ENCODE data around the gene GTPBP6. TPM values are rescaled to one million over a fixed set of nuclear protein-coding genes. Genes with fewer than 3 reads are reported as not detected.
A peak's percentile ranks its signal among the peaks of the same experiment; 100 is the strongest.

The GTPBP6 gene
- total RNA-seq, 6 experiments from 2014 or later = 20.9 to 32.8 (median 23.2) TPM

DNA sequence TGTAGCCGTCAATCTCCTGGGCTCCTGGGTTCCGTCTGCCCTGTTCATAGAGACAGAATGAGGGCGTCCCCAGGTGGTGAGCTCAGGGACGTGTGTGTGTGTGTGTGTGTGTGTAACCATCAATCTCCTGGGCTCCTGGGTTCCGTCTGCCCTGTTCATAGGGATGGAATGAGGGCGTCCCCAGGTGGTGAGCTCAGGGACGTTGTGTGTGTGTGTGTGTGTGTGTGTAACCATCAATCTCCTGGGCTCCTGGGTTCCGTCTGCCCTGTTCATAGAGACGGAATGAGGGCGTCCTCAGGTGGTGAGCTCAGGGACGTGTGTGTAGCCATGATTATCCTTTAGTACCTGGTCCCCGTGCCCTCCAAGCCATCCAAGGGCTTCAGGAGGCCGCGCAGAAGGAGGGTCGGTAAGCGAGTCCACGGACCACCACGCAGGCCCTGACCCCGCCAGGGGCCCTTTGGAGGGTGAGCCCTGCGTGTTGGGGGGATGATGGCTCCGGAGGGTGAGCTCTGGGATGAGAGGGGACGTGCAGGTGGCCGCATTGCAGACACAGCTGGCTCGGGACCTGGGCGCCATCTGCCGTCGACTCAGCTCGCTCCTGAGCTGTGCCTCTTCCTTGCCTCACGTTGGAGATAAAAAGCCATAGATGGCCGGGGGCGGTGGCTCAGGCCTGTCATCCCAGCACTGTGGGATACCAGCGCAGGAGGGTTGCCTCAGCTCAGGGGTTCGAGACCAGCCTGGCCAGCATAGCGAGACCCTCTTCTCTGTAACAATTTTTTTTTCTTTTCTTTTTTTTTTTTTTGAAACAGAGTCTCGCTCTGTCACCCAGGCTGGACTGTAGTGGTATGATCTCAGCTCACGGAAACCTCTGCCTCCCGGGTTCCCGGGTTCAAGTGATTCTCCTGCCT is 5.4 kb upstream of the GTPBP6 start:
- ATAC-seq (peak; percentile 5 to 38 (median 21)), DNase-seq (peak; percentile 62 to 70 (median 65))
- WGBS (ENCODE audit: insufficient coverage, low coverage, low lambda C conversion rate, missing lambda C conversion rate) = 55% methylated on average over 14 of the region's 38 CpGs
- Histone ChIP-seq H3K9me3 (no peaks in the 10 kb centered on the region), H3K27ac (no peak overlapping the region), H3K36me3 (no peaks in the 10 kb centered on the region), H3K4me1 (peaks cover 0 to 11% (median 0%) of the 10 kb centered on the region in 4 donors), H3K27me3 (no peaks in the 10 kb centered on the region), H3K4me3 (no peak overlapping the region)
- TF ChIP-seq, protein P1, sequence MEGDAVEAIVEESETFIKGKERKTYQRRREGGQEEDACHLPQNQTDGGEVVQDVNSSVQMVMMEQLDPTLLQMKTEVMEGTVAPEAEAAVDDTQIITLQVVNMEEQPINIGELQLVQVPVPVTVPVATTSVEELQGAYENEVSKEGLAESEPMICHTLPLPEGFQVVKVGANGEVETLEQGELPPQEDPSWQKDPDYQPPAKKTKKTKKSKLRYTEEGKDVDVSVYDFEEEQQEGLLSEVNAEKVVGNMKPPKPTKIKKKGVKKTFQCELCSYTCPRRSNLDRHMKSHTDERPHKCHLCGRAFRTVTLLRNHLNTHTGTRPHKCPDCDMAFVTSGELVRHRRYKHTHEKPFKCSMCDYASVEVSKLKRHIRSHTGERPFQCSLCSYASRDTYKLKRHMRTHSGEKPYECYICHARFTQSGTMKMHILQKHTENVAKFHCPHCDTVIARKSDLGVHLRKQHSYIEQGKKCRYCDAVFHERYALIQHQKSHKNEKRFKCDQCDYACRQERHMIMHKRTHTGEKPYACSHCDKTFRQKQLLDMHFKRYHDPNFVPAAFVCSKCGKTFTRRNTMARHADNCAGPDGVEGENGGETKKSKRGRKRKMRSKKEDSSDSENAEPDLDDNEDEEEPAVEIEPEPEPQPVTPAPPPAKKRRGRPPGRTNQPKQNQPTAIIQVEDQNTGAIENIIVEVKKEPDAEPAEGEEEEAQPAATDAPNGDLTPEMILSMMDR (IDR thresholded peaks at IDR 0.05) = no peak
- TF ChIP-seq POLR2A (IDR thresholded peaks at IDR 0.05) = no peak
- intact Hi-C loops (cut with DNase I) = no loop called here

DNA sequence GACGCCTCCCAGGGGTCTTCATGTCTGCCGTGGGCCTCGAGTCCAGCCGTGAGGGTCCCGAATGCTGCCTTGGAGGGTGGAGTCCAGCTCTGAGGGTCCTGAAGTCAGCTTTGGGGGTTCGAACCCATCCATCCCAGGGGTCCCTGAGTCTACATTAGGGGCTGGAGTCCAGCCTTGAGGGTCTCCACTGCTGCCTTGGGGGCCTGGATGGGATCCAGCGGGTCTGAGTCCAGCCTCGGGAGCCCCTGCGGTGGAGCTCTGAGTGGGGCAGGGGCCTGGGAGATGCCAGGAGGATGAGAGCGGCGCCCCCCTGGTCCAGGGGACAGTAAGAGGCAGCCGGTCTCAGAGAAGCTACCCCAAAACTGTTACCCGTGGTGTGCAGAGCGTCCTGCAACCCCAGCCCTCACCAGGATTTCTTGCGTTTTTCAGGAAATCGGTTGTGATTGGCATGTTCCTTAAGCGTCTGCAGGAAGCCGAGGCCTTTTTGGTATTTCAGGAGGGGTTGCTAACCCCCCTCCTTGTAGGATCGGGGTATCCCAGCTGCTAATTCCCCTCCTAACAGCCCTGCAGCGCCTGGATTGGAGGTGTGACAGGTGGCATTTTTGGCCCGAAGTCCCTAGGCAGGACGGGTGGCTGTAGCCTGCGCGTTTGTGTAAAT is 1.7 kb upstream of the GTPBP6 start:
- Histone ChIP-seq H3K27me3 (no peaks in the 10 kb centered on the region), H3K9me3 (no peaks in the 10 kb centered on the region), H3K4me3 (peak overlapping the region; percentile 76 to 91 (median 91)), H3K36me3 (no peaks in the 10 kb centered on the region), H3K4me1 (peaks cover 0 to 11% (median 0%) of the 10 kb centered on the region in 4 donors), H3K27ac (peak overlapping the region; percentile 64 to 83 (median 65))
- no peak for ATAC-seq
- intact Hi-C loops (cut with DNase I) = no loop called here
- WGBS (ENCODE audit: insufficient coverage, low coverage, low lambda C conversion rate, missing lambda C conversion rate) = 3% methylated on average over 10 of the region's 24 CpGs
- DNase-seq = peak in 2 of 3 donors; percentile 56 to 63
- TF ChIP-seq, protein P1 (IDR thresholded peaks at IDR 0.05) = no peak
- no peak for TF ChIP-seq POLR2A (IDR thresholded peaks at IDR 0.05)

DNA sequence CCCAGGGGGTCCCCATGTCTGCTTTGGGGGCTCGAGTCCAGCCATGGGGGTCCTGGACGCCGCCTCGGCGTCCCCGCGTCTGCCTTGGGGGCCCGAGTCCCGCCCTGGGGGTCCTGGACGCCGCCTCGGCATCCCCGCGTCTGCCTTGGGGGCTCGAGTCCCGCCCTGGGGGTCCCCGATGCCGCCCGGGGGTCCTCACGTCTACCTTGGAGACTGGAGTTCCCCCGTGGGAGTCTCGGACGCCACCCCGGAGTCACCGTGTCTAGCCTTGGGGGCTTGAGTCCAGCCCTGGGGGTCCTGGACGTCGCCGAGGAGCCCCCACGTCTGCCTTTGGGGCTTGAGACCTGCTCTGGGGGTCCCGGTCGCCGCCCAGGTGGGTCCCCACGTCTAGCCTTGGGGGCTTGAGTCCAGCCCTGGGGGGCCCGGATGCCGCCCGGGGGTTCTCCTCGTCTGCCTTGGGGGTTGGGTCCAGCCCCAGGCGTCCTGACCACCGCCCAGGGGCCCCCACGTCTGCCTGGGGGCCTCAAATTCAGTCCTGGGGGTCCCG is 1.1 kb upstream of the GTPBP6 start:
- no CpG with 5 or more reads among the region's 41 CpGs for WGBS (ENCODE audit: insufficient coverage, low coverage, low lambda C conversion rate, missing lambda C conversion rate)
- no peaks in the 10 kb centered on the region for H3K9me3 ChIP-seq
- peak; percentile 48 to 77 (median 58) for DNase-seq
- peak overlapping the region; percentile 76 to 91 (median 91) for H3K4me3 ChIP-seq
- intact Hi-C loops (cut with DNase I) = no loop called here
- H3K27ac ChIP-seq = peak overlapping the region; percentile 64 to 83 (median 65)
- TF ChIP-seq POLR2A (IDR thresholded peaks at IDR 0.05) = no peak
- TF ChIP-seq, protein P1 (IDR thresholded peaks at IDR 0.05) = no peak
- H3K27me3 ChIP-seq = no peaks in the 10 kb centered on the region
- peaks cover 0 to 11% (median 0%) of the 10 kb centered on the region in 4 donors for H3K4me1 ChIP-seq
- ATAC-seq = no peak
- H3K36me3 ChIP-seq = peaks cover 0 to 6% (median 0%) of the 10 kb centered on the region in 4 donors

DNA sequence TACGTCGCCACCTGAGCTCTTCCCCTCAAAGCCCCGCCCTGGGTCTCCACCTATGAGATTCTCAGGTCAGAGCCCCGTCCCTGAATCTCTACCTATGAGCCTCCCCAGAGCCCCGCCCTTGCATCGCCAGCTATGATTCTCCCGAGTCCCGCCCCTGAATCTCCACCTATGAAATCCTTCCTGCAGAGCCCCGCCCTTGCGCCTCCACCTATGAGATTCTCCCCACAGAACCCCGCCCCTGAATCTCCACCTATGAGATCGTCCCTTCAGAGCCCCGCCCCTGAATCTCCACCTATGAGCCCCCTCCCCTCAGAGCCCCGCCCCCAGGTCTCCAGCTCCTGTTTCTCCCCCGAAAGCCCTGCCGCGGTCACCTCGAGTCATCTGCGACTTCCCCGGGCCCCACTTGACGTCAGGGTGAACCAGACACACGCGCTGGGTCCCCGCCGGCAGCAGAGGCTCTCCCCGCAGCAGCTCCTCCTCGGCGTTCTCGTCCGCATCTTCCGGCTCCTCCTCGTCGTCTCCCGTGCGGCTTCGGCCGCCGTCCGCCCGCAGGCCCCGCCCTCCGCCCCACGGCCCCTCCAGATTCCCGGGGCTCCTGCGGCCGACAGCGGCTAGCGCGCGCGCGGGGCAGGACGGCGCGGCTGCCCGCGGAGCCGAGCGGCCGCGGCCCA is 393 bp downstream of the GTPBP6 start:
- peaks cover 0 to 11% (median 0%) of the 10 kb centered on the region in 4 donors for H3K4me1 ChIP-seq
- intact Hi-C loops (cut with DNase I) = no loop called here
- no peaks in the 10 kb centered on the region for H3K27me3 ChIP-seq
- peak overlapping the region; percentile 72 to 89 (median 86) for H3K27ac ChIP-seq
- DNase-seq (peak; percentile 98), ATAC-seq (peak; percentile 75 to 83 (median 78))
- peaks cover 0 to 15% (median under 1%) of the 10 kb centered on the region in 4 donors for H3K36me3 ChIP-seq
- H3K9me3 ChIP-seq = no peaks in the 10 kb centered on the region
- 2% methylated on average over 32 of the region's 61 CpGs for WGBS (ENCODE audit: insufficient coverage, low coverage, low lambda C conversion rate, missing lambda C conversion rate)
- peak; percentile 62 for TF ChIP-seq POLR2A (IDR thresholded peaks at IDR 0.05)
- TF ChIP-seq, protein P1 (IDR thresholded peaks at IDR 0.05) = no peak
- H3K4me3 ChIP-seq = peak overlapping the region; percentile 54 to 90 (median 76)

All from right lobe of liver (tissue), 6 donors.